ENCODE measurements around the gene PNKD.

PNKD gene

GRCh38 chr2:218345491-218346236 is 75.3 kb downstream of the PNKD start:
- DNase-seq: no peak

GRCh38 chr2:218347172-218347571 is 76.9 kb downstream of the PNKD start:
- DNase-seq: no peak

- no peak for DNase-seq
Measured at GRCh38 chr2:218354045-218354444, 83.7 kb downstream of the PNKD start.

GRCh38 chr2:218354850-218355443 is 84.6 kb downstream of the PNKD start:
- DNase-seq: no peak

DNA sequence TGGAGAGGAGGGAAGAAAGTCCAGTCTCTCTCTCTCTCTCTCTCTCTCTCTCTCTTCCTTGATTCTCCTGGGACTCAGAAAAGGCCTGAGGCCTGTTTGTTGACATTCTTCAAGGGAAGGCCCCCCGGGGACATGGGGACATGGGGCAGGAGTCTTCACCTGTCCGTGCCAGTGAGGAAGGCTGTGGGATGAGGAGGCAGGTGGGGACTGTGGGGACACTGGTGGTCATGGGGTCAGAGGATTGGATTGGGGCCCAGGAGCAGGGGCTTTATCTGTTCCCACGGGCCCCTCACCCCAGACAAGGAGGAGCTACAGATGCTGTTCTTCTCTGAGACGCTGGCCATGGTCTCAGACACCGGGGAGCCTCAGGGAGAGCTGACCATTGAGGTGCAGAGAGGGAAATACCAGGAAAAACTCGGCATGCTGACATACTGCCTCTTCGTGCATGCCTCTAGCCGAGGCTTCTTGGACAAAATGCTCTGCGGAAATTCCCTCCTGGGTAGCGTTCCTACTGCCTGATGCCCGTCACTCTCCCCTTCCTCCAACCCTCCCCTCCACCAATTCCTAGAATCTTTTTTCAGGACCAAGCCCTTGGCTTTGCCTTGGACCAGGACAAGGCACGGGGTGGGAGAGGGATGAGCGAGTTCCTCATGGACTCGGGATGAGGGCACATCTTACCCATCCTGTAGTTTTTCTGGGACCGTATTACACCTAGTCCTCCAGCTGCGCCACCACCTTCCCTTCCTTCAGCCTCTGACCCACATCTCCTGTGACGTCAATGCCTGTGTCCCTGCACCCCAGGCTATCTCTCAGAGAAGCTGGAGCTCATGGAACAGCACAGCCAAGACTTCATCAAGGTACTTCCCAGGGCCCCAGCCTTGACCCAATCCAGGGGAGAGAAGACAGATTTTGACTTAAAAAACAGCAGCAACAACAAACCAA is 87.2 kb downstream of the PNKD start:
- DNase-seq: no peak

DNA sequence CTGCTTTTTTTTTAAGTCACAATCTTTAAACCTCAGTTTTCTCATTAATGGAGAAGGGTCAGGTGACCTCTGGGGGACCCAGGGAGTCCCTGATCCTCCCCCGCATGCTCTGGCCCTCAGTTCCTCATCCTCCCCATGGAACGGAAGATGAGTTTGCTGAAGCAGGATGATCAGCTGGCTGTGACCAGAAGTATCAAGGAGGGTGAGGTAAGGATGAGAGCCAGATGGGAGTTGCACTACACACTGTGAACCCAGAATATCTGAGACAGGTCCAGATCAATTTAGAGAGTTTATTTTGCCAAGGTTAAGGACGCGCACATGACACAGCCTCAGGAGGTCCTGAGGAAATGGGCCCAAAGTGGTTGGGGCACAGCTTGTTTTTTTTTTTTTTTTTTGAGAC is 90.1 kb downstream of the PNKD start:
- DNase-seq: no peak

DNA sequence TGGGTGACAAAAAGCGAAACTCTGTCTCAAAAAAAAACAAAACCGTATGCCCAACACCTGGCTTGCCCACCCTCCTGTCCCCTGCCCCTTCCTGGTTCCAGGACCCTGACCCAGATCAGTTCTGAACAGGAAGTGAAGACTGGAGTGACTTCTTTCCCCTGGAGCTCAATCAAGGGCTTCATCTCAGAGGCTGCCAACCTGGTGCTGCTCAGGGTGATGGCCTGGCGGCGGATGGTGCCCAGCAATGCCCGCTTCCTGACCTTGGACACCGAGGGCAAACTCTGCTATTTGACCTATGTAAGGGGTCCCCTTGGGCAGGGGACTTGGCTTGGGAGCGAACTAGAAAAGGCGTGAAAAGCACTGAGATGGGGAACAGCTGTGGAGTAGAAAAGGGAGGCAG is 92.3 kb downstream of the PNKD start:
- no peak for DNase-seq

- no peak for DNase-seq
Measured at GRCh38 chr2:218363736-218364135, 93.4 kb downstream of the PNKD start.

DNA sequence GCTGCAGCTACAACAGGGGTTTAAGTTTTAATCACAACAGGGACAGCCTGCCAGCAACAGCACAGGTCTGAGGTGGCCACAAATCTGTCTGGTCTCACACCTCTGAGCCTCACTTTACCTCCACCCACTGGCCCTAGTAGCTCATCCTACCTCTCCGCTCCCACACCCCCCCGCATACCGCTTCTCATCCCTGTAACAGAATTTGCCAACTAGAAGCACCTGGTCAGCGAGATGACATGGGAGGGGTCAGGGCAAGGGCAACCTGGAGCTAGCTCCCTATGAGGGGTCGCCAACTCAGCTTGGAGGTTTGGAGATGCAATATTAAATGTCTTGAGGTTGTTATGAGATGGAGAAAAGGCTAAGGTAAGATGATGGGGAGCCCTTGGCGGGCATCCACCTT is 93.9 kb downstream of the PNKD start:
- DNase-seq: no peak

DNA sequence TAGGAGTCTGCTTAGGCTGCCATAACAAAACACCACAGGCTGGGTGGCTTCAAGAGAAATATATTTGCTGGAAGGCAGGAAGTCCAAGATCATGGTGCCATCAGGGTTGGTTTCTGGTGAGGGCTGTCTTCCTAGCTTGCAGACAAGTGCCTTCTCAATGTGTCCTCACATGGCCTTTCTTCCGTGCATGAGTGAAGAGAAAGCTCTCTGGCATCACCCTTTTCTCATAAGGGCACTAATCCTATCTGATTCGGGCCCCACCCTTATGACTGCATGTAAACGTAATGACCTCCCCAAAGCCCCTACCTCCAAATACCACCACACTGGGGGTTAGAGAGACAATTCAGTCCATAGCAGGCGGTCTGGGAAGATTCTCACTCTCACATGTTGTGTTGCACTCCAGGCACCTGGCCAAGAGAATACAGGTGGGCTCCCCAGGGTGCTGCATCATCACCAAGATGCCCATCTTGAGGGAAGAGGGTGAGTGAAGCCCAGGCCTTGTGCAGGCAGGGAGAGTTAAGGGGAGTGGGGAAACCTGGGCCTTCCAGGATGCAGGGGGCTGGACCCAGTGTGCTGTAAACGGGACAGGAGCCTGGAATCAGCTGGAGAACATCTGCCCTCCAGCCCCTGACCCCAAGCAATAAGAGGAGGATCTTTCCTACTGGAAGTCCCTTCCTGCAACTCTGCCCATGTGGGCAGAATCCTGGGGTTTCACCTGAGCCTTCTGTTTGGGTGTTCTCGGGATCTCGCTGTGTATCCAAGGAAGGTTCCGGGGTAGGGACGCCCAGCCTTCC is 96.5 kb downstream of the PNKD start:
- DNase-seq: no peak

GRCh38 chr2:218367415-218368149 is 97.3 kb downstream of the PNKD start:
- peak; percentile 66 for DNase-seq

DNA sequence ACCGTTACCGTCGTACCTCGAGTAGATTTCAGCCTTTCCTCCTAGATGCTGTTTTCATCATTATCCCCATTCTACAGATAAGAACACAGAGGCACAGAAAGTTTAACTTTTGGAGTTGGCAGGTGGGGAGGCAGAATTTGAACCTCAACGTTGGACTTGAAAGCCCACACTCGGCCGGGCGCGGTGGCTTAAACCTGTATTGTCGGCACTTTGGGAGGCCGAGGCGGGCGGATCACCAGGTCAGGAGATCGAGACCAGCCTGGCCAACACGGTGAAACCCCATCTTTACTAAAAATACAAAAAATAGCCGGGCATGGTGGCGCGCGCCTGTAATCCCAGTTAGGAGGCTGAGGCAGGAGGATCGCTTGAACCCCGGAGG is 97.8 kb downstream of the PNKD start:
- DNase-seq: no peak

GRCh38 chr2:218368621-218369153 is 98.4 kb downstream of the PNKD start:
- no peak for DNase-seq

GRCh38 chr2:218369330-218369729 is 99.0 kb downstream of the PNKD start:
- DNase-seq: no peak

DNA sequence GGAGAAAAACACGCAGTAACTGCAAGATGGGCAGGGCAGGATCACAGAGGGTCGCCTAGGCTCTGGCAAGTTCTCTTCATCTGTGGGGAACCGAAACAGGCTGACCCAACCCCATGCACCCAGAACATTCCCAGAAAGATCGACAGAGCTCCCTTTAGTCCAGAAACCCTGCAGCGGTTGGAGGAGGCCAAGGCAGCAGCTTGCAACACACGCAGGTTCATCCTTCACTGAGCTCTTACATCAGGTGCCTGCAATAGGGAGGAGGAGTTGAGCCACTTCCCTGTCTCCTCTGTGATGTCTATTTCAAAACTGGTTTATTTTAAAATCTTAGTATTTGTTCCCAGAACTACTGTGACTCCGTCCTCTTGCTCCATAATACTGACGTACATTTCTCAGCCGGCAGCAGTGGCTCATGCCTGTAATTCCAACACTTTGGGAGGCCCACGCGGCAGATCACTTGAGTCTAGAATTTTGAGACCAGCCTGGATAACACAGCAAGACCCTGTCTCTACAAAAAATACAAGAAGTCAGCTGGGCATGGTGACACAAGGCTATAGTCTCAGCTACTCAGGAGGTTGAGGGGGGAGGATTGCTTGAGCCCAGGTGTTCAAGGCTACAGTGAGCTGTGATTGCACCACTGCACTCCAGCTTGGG is 100.2 kb downstream of the PNKD start:
- peak; percentile 33 for DNase-seq

DNA sequence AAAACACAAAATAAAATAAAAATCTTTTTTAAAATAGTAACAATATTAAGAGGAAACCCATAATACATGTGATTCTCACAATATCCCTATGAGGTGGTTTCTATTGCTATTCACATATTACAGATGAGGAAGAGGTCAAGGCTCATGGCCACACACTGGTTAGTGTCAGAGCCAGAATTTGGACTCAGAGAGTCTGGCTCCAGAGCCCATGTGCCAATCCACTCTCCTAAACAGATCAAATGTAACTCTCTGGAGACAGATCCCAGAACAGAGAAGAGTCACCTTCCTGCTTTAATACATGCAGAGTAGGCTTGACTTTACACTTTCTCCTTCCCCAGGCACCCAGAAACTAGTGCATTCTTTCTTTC is 101.6 kb downstream of the PNKD start:
- DNase-seq: no peak

- DNase-seq: no peak
Measured at GRCh38 chr2:218374795-218375194, 104.5 kb downstream of the PNKD start.

- DNase-seq: no peak
Measured at GRCh38 chr2:218375212-218375611, 104.9 kb downstream of the PNKD start.

- DNase-seq: no peak
Measured at GRCh38 chr2:218378053-218378452, 107.7 kb downstream of the PNKD start.

GRCh38 chr2:218381916-218382366 is 111.6 kb downstream of the PNKD start, which contains the start of gene SLC11A1:
Gene SLC11A1, plus strand, starts transcription at chr2:218382273. Its CDS starts 96 bp downstream, at chr2:218382369.
- no peak for DNase-seq

- no peak for DNase-seq
Measured at GRCh38 chr2:218382785-218383184, 112.5 kb downstream of the PNKD start.
